ENCODE results near the gene MBD1.

Gene MBD1

DNA sequence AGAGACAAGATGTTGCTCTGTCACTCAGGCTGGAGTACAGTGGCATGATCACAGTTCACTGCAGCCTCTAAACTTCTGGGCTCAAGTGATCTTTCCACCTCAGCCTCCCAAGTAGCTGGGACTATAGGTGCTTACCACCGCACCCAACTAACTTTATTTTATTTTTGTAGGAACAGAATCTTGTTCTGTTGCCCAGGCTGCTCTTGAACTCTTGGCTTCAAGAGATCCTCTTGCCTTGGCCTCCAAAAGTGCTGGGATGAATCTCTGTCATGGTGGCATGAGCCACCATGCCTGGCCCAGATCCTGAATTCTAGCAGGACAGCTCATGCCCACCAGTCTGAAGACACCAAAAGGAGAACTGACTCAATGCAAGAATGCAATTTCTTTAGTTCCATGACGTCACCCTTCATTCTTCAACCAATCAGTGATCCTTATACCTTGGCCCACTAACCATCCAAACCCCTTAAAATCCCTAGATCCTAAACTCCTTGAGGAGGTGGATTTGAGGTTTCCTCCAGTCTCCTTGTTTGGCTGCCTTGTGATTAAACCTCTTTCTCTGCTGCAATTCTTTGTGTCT, 31.8 kb upstream of the MBD1 start:
- Histone ChIP-seq H3F3A (ENCODE audit: low read depth) (no peaks in the 10 kb centered on the region), H4K20me1 (ENCODE audit: insufficient read depth, low read length, poor library complexity, severe bottlenecking) (no peaks in the 10 kb centered on the region), H3K27me3 (ENCODE audit: insufficient read depth, low read length, poor library complexity, severe bottlenecking) (peaks cover 20% of the 10 kb centered on the region), H3K4me1 (ENCODE audit: insufficient read depth, low read length, poor library complexity, severe bottlenecking) (peaks cover 3% of the 10 kb centered on the region), H2AFZ (ENCODE audit: low read length) (no peak overlapping the region), H3K9me3 (ENCODE audit: insufficient read depth, low read depth, low read length) (no peaks in the 10 kb centered on the region), H3K4me3 (ENCODE audit: low read length, poor library complexity, severe bottlenecking) (no peak overlapping the region), H3K4me2 (ENCODE audit: low read depth, low read length, poor library complexity, severe bottlenecking) (no peak overlapping the region), H3K36me3 (ENCODE audit: insufficient read depth, low read length) (no peaks in the 10 kb centered on the region), H3K9ac (ENCODE audit: low read depth, low read length, poor library complexity, severe bottlenecking) (no peak overlapping the region), H3K9me2 (replicated peaks; ENCODE audit: low read depth, low read length) (no peaks in the 10 kb centered on the region), H3K79me2 (ENCODE audit: insufficient read depth, low read length) (no peaks in the 10 kb centered on the region)
- TF ChIP-seq EZH2phosphoT487 (IDR thresholded peaks at IDR 0.05; ENCODE audit: borderline replicate concordance): no peak
- TF ChIP-seq, protein P1, sequence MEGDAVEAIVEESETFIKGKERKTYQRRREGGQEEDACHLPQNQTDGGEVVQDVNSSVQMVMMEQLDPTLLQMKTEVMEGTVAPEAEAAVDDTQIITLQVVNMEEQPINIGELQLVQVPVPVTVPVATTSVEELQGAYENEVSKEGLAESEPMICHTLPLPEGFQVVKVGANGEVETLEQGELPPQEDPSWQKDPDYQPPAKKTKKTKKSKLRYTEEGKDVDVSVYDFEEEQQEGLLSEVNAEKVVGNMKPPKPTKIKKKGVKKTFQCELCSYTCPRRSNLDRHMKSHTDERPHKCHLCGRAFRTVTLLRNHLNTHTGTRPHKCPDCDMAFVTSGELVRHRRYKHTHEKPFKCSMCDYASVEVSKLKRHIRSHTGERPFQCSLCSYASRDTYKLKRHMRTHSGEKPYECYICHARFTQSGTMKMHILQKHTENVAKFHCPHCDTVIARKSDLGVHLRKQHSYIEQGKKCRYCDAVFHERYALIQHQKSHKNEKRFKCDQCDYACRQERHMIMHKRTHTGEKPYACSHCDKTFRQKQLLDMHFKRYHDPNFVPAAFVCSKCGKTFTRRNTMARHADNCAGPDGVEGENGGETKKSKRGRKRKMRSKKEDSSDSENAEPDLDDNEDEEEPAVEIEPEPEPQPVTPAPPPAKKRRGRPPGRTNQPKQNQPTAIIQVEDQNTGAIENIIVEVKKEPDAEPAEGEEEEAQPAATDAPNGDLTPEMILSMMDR (conservative IDR thresholded peaks at IDR 0.05; ENCODE audit: low read length): no peak

DNA sequence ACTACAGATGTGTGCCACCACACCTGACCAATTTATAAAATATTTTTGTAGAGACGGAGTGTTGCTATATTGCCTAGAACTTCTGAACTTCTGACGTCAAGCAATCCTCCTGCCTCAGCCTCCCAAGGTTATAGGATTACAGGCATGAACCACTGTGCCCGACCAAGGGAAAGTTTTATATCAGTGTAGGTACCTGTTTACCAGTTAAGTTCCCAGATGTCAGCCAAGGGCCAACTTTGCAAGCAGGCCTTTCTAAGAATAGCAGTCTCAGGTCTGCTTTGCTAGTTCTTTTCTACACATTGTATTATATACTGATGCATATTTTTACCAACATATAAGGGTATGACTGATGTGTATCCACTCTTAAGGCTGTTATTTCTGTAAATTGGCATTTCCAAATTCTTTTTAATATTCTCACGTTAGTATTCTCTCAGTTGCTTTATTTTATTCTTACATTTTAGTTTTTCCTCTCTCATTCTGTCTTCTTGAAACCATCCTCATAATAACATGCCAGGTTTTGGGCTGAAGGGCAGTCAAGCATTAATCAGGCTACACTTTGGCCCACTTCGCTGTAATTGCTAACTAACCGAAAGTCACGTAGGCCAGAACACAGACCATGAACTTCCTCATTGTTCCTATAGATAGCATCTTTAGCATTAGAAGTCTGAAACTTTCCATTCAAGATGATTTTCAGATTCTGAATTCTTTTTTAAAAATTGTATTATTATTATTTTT, 31.1 kb upstream of the MBD1 start:
- Histone ChIP-seq H3K9ac (ENCODE audit: low read depth, low read length, poor library complexity, severe bottlenecking) (no peak overlapping the region), H3F3A (ENCODE audit: low read depth) (no peaks in the 10 kb centered on the region), H3K9me2 (replicated peaks; ENCODE audit: low read depth, low read length) (no peaks in the 10 kb centered on the region), H2AFZ (ENCODE audit: low read length) (no peak overlapping the region), H3K4me3 (ENCODE audit: low read length, poor library complexity, severe bottlenecking) (no peak overlapping the region), H3K4me1 (ENCODE audit: insufficient read depth, low read length, poor library complexity, severe bottlenecking) (peaks cover 7% of the 10 kb centered on the region), H3K9me3 (ENCODE audit: insufficient read depth, low read depth, low read length) (no peaks in the 10 kb centered on the region), H3K27me3 (ENCODE audit: insufficient read depth, low read length, poor library complexity, severe bottlenecking) (peaks cover 20% of the 10 kb centered on the region), H3K36me3 (ENCODE audit: insufficient read depth, low read length) (no peaks in the 10 kb centered on the region), H4K20me1 (ENCODE audit: insufficient read depth, low read length, poor library complexity, severe bottlenecking) (no peaks in the 10 kb centered on the region), H3K79me2 (ENCODE audit: insufficient read depth, low read length) (no peaks in the 10 kb centered on the region), H3K4me2 (ENCODE audit: low read depth, low read length, poor library complexity, severe bottlenecking) (no peak overlapping the region)
- no peak for TF ChIP-seq EZH2phosphoT487 (IDR thresholded peaks at IDR 0.05; ENCODE audit: borderline replicate concordance)

- Histone ChIP-seq H4K20me1 (ENCODE audit: insufficient read depth, low read length, poor library complexity, severe bottlenecking) (no peaks in the 10 kb centered on the region), H3K27me3 (ENCODE audit: insufficient read depth, low read length, poor library complexity, severe bottlenecking) (peaks cover 16% of the 10 kb centered on the region), H3F3A (ENCODE audit: low read depth) (no peaks in the 10 kb centered on the region), H3K79me2 (ENCODE audit: insufficient read depth, low read length) (no peaks in the 10 kb centered on the region), H3K9ac (ENCODE audit: low read depth, low read length, poor library complexity, severe bottlenecking) (no peak overlapping the region), H3K9me3 (ENCODE audit: insufficient read depth, low read depth, low read length) (no peaks in the 10 kb centered on the region), H2AFZ (ENCODE audit: low read length) (no peak overlapping the region), H3K4me1 (ENCODE audit: insufficient read depth, low read length, poor library complexity, severe bottlenecking) (peaks cover 11% of the 10 kb centered on the region), H3K4me3 (ENCODE audit: low read length, poor library complexity, severe bottlenecking) (no peak overlapping the region), H3K36me3 (ENCODE audit: insufficient read depth, low read length) (no peaks in the 10 kb centered on the region), H3K4me2 (ENCODE audit: low read depth, low read length, poor library complexity, severe bottlenecking) (no peak overlapping the region), H3K9me2 (replicated peaks; ENCODE audit: low read depth, low read length) (no peaks in the 10 kb centered on the region)
- TF ChIP-seq, protein P1 (conservative IDR thresholded peaks at IDR 0.05; ENCODE audit: low read length): no peak
- TF ChIP-seq EZH2phosphoT487 (IDR thresholded peaks at IDR 0.05; ENCODE audit: borderline replicate concordance): no peak
Observed at GRCh38 chr18:50311650-50312049, 30.3 kb upstream of the MBD1 start.
